Neural progenitor cell (in vitro differentiated cells): Measurements from ENCODE around the gene ITGAD. TPM values are rescaled to one million over a fixed set of nuclear protein-coding genes. Genes with fewer than 3 reads are reported as not detected.
A peak's percentile ranks its signal among the peaks of the same experiment; 100 is the strongest.

ENCODE experiments used
- DNase-seq: peaks from one replicate; pipeline ENCODE4 v3.0.0-alpha.2; 2016; ENCODE audit warnings: low spot score
- H2AFZ ChIP-seq: fragments of 200-600 bp; sonication (generic); replicated peaks from 2 replicates; pipeline ENCODE4 v1.6.1; 2016; ENCODE audit warnings: antibody characterized with exemption
- H3F3A ChIP-seq: fragments of 200-600 bp; sonication (generic); 2 replicates; pipeline ENCODE4 v1.6.1; 2016; ENCODE audit warnings: antibody characterized with exemption, low read depth
- H3K27ac ChIP-seq: fragments of 200-600 bp; sonication (generic); 2 replicates; pipeline ENCODE4 v1.5.1; 2016; ENCODE audit warnings: mild to moderate bottlenecking
- H3K27me3 ChIP-seq: fragments of 200-600 bp; sonication (generic); 2 replicates; pipeline ENCODE4 v1.6.1; 2016; ENCODE audit warnings: mild to moderate bottlenecking, moderate library complexity
- H3K36me3 ChIP-seq: fragments of 200-600 bp; sonication (generic); 2 replicates; pipeline ENCODE4 v1.5.1; 2016
- H3K4me1 ChIP-seq: fragments of 200-600 bp; sonication (generic); 2 replicates; pipeline ENCODE4 v1.6.1; 2016; ENCODE audit warnings: mixed run types
- H3K4me2 ChIP-seq: fragments of 200-600 bp; sonication (generic); 2 replicates; pipeline ENCODE4 v1.6.1; 2016
- H3K4me3 ChIP-seq: fragments of 200-600 bp; sonication (generic); 2 replicates; pipeline ENCODE4 v1.5.1; 2016
- H3K79me2 ChIP-seq: fragments of 200-600 bp; sonication (generic); 2 replicates; pipeline ENCODE4 v1.6.1; 2016; ENCODE audit warnings: low read depth
- H3K9ac ChIP-seq: fragments of 200-600 bp; sonication (generic); 2 replicates; pipeline ENCODE4 v1.6.1; 2016
- H3K9me3 ChIP-seq: fragments of 200-600 bp; sonication (generic); 2 replicates; pipeline ENCODE4 v1.5.1; 2016; ENCODE audit warnings: low read depth
- H4K20me1 ChIP-seq: fragments of 200-600 bp; sonication (generic); 2 replicates; pipeline ENCODE4 v1.6.1; 2016; ENCODE audit warnings: low read depth
- H3K27ac Mint-ChIP-seq: 3 replicates; pipeline ENCODE4 v1.8.0; 2021; ENCODE audit warnings: mixed read lengths
- H3K27me3 Mint-ChIP-seq: 2 replicates; pipeline ENCODE4 v1.8.0; 2022; ENCODE audit warnings: low read depth, mild to moderate bottlenecking, inconsistent platforms, moderate library complexity, mixed read lengths; ENCODE audit not compliant: insufficient read depth
- H3K36me3 Mint-ChIP-seq: 3 replicates; pipeline ENCODE4 v1.8.0; 2021; ENCODE audit warnings: mixed read lengths
- H3K4me1 Mint-ChIP-seq: 3 replicates; pipeline ENCODE4 v1.8.0; 2021; ENCODE audit warnings: mixed read lengths
- H3K4me3 Mint-ChIP-seq: 3 replicates; pipeline ENCODE4 v1.8.0; 2021; ENCODE audit warnings: mild to moderate bottlenecking, moderate library complexity, mixed read lengths
- H3K9me3 Mint-ChIP-seq: 3 replicates; pipeline ENCODE4 v1.8.0; 2020; ENCODE audit warnings: mixed read lengths
- CTCF ChIP-seq: fragments of 200-600 bp; sonication (generic); IDR thresholded peaks from 2 replicates; pipeline ENCODE4 v1.5.1; 2017; ENCODE audit warnings: antibody characterized with exemption, mild to moderate bottlenecking
- EZH2 ChIP-seq: fragments of 200-600 bp; sonication (generic); IDR thresholded peaks from 2 replicates; pipeline ENCODE4 v1.6.1; 2017; ENCODE audit warnings: antibody characterized with exemption, mild to moderate bottlenecking, moderate library complexity
- EZH2phosphoT487 ChIP-seq: fragments of 200-600 bp; sonication (generic); IDR thresholded peaks from 2 replicates; pipeline ENCODE4 v1.6.1; 2017; ENCODE audit warnings: antibody characterized with exemption
- total RNA-seq: library from RNA; depleted of rRNA; stranded (reverse); fragments of >200 nt; gene quantifications from 2 replicates; pipeline ENCODE4 v1.2.3, GENCODE V29; 2015; ENCODE audit warnings: low replicate concordance

ITGAD gene
- total RNA-seq, 1 donor from 2014 or later: not detected

- H3K36me3 Mint-ChIP-seq: no peaks in the 10 kb centered on the region
- H3K36me3 ChIP-seq: no peaks in the 10 kb centered on the region
- H3K4me3 ChIP-seq: peak within 1 kb of the TSS; percentile 70
- TF ChIP-seq CTCF (peak; percentile 61), EZH2 (peak; percentile 35), EZH2phosphoT487 (no peak)
- peaks cover 31% of the 10 kb centered on the region for H3F3A ChIP-seq
- H3K27ac Mint-ChIP-seq: peak within 1 kb of the TSS; percentile 93
- H3K79me2 ChIP-seq: peaks cover 34% of the 10 kb centered on the region
- peak within 1 kb of the TSS; percentile 93 for H3K4me3 Mint-ChIP-seq
- no peaks in the 10 kb centered on the region for H3K9me3 Mint-ChIP-seq
- H3K4me1 ChIP-seq: peaks cover 9% of the 10 kb centered on the region
- peaks cover 45% of the 10 kb centered on the region for H4K20me1 ChIP-seq
- peak within 1 kb of the TSS; percentile 88 for H2AFZ ChIP-seq
- H3K9ac ChIP-seq: peak within 1 kb of the TSS; percentile 96
- no peaks in the 10 kb centered on the region for H3K27me3 ChIP-seq
- H3K4me2 ChIP-seq: peak within 1 kb of the TSS; percentile 98
- no peaks in the 10 kb centered on the region for H3K9me3 ChIP-seq
- DNase-seq: peak; percentile 99
- H3K27ac ChIP-seq: peak within 1 kb of the TSS; percentile 97
- H3K27me3 Mint-ChIP-seq: no peaks in the 10 kb centered on the region
- H3K4me1 Mint-ChIP-seq: peaks cover 28% of the 10 kb centered on the region
Observed at GRCh38 chr16:31458844-31459686, 65.9 kb downstream of the ITGAD start, which contains the start of gene ARMC5. TSS of gene ARMC5 (plus strand) at chr16:31459501. CDS start at chr16:31459525, 24 bp downstream.

GRCh38 chr16:31459687-31460581, 66.8 kb downstream of the ITGAD start:
- peak overlapping the region; percentile 70 for H3K4me3 ChIP-seq
- H3K36me3 Mint-ChIP-seq: no peaks in the 10 kb centered on the region
- TF ChIP-seq EZH2 (no peak), EZH2phosphoT487 (no peak), CTCF (no peak)
- DNase-seq: peak; percentile 100
- H3K36me3 ChIP-seq: no peaks in the 10 kb centered on the region
- peaks cover 26% of the 10 kb centered on the region for H3F3A ChIP-seq
- H4K20me1 ChIP-seq: peaks cover 39% of the 10 kb centered on the region
- peaks cover 33% of the 10 kb centered on the region for H3K79me2 ChIP-seq
- H3K4me3 Mint-ChIP-seq: peak overlapping the region; percentile 93
- peak overlapping the region; percentile 88 for H2AFZ ChIP-seq
- H3K27me3 Mint-ChIP-seq: no peaks in the 10 kb centered on the region
- peak overlapping the region; percentile 93 for H3K27ac Mint-ChIP-seq
- peak overlapping the region; percentile 96 for H3K9ac ChIP-seq
- H3K27me3 ChIP-seq: no peaks in the 10 kb centered on the region
- peaks cover 5% of the 10 kb centered on the region for H3K4me1 ChIP-seq
- H3K9me3 Mint-ChIP-seq: no peaks in the 10 kb centered on the region
- H3K27ac ChIP-seq: peak overlapping the region; percentile 97
- no peaks in the 10 kb centered on the region for H3K9me3 ChIP-seq
- peaks cover 23% of the 10 kb centered on the region for H3K4me1 Mint-ChIP-seq
- H3K4me2 ChIP-seq: peak overlapping the region; percentile 98

GRCh38 chr16:31460582-31461002, 67.5 kb downstream of the ITGAD start:
- no peaks in the 10 kb centered on the region for H3K36me3 ChIP-seq
- no peak overlapping the region for H2AFZ ChIP-seq
- peak overlapping the region; percentile 77 for H3K4me2 ChIP-seq
- H3K27me3 ChIP-seq: no peaks in the 10 kb centered on the region
- H3K9ac ChIP-seq: no peak overlapping the region
- peak; percentile 58 for DNase-seq
- Mint-ChIP-seq H3K27me3 (no peaks in the 10 kb centered on the region), H3K4me3 (peak overlapping the region; percentile 87), H3K9me3 (no peaks in the 10 kb centered on the region), H3K36me3 (peaks cover 2% of the 10 kb centered on the region), H3K27ac (no peak overlapping the region), H3K4me1 (peaks cover 18% of the 10 kb centered on the region)
- no peaks in the 10 kb centered on the region for H3K9me3 ChIP-seq
- TF ChIP-seq EZH2phosphoT487: no peak
- TF ChIP-seq EZH2: no peak
- TF ChIP-seq CTCF: peak; percentile 67
- peaks cover 5% of the 10 kb centered on the region for H3K4me1 ChIP-seq
- no peak overlapping the region for H3K27ac ChIP-seq
- peaks cover 32% of the 10 kb centered on the region for H4K20me1 ChIP-seq
- H3K79me2 ChIP-seq: peaks cover 27% of the 10 kb centered on the region
- peaks cover 26% of the 10 kb centered on the region for H3F3A ChIP-seq
- H3K4me3 ChIP-seq: peak overlapping the region; percentile 70
